Suppressor macrophage treated with lipopolysaccharide for 4 hours (primary cell): ENCODE measurements around the gene RPTOR.

ENCODE experiments used
- DNase-seq: peaks from one replicate; pipeline ENCODE4 v3.0.0-alpha.2; 2020

Gene RPTOR

DNA sequence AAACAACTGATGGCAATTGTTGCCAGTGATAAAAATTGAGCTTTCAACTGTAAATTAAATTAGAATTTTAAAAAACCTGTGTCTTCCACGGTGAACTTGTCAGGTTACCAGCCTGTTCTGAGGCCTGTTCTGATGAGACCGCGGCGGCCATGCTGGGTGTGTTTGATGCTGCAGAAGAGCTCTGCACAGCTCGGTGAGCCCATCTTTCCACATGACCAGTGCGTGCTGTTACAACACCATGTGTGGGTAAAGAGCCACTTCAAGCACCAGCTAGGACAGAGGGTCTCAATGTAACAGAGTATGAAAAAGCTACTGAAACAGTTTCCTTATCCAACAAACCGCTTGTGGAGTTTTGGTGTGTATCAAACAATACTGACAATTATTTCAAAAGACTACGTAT, 48.5 kb downstream of the RPTOR start:
- DNase-seq = no peak

DNA sequence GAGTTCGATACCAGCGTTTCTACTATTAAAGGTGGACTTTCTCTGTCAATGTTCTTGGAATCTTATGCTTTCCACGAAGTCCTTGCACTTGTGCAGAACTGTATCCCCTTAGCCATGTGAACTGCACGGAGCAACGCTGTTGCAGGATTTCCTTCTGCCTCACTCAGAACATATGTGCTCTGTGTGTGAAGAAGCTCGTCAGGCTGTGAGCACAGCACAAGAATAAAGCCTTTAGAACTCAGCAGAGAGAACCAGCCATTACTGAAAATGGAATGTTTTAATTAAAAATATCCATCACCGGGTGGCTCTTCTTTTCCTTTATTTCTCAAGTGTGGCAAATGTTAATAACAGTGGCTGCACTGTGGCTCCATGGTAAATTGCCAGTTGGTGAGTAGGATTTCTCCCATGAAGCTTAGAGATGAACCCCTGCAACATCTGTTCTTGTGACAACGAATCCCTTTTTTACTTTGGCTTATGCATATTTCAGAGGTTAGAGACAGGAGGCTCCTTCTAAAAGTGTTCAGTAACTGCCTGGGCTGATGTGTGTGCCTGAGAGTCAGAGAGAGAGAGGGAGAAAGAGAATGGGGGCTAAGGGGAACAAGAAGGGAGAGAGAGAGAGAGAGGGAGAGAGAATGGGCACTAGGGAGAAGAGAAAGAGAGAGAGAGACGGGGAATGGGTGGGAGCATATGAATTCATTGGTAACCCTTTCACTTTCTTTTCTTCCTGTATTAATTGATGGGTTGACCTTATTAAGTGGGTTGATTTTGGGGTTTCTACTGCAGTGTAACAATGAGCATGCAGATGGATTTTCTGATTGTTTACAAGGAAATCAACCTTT, 50.0 kb downstream of the RPTOR start:
- no peak for DNase-seq

DNA sequence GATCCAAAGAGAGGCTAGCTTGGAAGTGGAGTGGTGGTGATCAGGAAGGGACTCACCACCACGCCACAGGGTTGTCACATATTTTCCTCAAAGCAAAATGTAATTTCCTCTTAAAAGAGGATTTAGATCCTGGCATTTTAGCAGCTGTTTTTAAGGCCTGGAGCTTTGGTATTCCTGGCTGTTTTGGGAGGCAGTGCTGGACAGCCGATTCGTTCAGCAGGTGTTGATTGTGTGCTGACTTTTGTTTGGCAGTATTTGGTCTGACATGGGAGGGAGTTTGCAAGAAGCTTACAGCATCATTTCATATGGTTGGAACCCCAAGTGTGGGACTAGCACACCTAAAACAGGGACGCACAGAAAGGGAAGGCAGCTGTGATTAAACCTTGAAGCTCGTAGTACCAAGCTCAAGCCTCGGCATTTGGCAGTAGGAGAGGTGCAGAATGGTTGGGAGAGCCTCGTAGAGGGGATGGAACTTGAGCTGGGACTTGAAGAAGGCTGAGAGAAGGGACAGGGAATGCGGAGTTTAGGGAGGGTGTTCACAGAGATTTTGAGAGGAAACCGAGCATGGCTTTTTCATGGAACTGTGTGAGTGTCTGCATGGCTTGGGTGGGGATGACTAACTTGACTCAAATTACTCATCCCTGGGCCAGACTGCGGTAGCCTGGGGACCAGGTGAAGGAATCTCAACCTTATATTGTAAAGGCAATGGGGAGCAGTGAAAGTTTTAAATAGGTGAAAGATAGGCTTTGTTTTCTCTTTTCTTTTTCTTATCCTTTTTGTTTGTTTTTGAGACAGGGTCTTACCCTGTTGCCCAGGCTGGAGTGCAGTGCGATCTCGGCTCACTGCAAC, 52.3 kb downstream of the RPTOR start:
- DNase-seq = no peak

DNA sequence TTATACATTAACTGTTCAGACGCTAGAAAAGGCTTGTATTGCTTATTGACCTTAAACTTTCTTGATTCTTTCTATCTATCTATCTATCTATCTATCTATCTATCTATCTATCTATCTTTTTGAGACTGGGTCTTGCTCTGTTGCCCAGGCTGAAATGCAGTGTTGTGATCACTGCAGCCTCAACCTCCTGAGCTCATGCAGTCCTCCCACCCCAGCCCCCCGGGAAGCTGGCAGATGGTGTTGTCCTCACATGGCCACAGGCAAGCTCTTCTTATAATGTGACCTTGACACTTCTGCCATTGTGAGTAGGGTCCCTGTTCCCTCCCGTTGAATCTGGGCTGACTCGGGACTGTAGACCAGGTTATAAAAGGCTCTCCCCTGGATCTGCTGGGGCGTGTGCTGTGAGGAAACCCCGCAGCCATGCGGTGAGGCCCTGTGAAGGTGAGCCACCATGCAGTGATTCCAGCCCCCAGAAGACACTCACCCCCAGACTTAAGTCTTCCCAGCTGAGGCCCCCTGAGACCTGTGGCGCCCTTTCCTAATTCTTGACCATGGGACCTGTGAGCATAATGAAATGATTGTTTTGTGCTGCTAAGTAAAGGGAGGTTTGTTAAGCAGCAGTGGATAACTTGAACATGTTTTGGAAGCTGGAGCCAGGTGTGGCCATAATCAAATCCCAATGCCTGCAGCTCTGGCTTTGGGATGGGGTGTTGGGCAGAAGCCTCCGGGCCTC, 54.3 kb downstream of the RPTOR start:
- no peak for DNase-seq

DNA sequence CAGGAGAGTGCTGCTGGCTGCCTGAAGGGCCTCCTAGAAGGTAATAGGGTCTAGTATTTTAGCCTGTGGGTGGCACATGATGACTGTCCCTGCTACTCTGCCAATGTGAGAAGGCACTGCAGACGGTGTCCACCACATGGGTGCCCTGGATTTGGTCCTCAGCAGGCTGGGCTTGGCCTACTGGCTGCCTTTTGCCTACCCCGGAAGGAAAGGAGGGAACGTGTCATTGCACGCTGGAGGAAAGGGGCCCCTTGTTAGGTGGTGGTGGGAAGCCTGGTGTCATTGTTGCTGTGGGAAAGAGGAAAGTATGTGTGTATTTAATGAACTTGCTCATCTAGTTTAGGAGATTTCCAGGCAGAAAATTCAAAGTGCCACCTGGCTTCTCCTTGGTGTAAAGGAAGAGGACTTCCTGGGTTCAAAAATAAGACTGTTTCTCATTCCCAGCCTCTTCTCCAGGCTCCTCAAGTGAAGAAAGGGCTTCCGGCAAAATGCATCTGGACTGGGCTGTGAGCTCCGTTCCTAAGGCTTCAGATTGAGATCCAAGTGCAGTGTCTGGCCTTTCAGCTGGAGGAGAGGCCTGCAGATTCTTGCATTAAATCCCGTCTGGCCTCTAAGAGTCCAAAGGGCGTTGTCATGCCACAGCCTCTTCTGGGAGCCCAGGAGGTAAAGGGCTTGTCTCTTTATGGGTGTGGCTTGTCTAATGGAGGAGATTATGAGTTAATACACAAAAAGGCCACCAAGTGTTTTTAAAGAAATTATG, 55.1 kb downstream of the RPTOR start:
- no peak for DNase-seq

DNA sequence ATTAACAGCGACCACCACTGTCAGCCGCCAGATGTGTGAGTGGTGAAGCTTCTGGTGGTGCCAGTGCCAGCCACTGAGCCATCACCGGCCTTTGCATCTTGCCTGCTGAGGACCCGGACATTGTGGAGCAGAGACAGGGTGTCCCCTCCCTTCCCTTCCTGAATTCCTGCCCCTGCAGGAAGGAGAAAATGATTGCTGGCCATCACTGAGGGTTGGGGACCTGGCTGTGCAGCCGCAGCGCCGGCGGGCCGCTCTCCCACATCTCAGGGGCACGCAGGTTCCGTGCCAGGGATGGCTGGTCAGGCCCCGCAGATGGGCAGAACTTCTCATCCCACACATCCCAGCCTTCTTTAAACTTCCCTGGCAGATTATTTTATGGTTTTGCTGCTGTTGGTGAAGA, 56.5 kb downstream of the RPTOR start:
- no peak for DNase-seq

DNA sequence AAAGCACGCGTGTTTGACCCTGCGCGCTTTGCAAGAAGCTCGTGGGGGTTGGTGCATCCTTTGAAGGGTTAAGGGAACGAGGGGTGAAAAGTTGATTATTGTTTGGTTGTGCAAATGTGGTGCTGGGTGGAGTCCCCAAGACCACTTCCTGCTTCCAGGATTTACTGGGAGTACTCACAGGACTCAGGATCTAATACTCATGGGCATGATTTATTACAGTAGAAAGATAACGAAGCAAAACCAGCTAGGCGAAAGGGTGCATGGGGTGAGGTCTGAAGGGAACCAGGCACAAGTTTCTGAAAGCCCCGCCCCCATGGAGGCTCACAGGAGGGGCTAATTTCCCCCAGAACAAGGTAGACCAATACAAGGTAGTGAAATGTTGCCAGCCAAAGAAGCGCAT, 58.8 kb downstream of the RPTOR start:
- no peak for DNase-seq

DNA sequence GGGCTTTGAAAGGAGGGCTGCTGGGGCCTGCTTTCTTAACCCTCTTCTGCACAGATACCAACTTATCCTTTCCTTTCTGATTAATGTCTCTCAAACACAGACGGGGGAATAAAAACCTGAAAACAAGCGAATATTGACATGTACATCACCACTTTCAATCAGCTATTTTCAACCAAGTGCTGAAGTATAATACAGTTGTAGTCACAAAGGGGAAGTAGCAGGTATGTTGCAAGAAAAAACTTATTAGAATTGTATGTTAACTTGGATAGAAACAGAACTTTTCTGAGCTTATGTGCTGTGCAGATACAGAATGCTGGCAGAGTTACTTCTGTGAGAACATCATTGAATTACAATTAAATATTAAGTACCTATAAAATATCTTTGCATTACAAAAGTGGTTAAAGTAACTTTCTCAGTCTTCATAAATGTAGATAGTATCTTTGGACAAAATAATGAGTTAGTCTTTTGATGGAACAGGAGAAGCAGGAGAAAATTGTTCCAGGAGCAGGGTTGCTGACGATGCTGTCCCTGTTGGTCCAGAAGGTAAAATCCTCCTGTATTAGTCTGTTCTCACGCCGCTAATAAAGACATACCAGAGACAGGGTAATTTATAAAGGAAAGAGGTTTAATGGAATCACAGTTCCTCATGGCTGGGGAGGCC, 59.5 kb downstream of the RPTOR start:
- DNase-seq = peak; percentile 47

DNA sequence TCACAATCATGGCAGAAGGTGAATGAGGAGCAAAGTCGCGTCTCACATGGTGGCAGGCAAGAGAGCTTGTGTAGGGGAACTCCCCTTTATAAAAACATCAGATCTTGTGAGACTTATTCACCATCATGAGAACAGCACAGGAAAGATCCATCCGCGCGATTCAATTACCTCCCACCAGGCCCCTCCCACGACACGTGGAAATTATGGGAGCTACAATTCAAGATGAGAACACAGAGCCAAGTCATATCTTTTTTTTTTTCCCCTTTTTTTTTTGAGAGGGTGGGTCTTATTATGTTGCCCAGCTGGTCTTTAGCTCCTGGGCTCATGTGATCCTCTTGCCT, 60.0 kb downstream of the RPTOR start:
- peak; percentile 48 for DNase-seq

DNA sequence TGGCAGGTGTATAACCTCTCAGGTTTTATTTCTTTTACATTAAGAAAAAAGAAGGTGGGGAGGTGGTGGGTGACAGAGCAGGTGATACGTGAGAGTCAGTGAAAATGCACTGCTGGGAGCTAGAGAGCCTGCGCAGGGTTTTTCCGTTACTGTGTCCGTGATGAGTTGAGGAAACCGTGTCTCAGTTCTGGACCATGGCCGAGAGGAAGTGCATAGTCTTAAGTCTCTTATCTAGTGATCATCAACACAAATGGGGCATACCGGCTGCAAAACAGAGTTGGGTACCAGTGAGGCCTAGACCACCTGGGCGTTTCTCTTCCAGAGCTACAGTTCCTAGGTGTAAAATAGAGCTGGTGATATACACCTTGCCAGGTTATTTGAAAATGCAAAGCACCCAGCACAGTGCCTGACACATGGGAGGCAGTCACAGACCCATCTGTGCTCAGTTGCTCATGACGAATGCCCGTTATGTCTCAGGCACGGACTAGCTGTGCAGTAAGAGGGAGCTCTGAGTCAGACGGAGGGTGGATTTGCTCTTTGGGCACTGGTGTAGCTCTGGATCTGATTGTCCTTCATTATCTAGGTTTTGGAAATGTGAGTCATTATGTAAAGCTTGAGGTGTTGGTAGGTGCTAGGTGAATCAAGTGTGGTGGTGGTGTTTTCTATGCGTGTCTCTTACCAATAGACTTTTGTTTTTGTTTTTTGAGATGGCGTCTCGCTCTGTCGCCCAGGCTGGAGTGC, 60.9 kb downstream of the RPTOR start:
- no peak for DNase-seq

DNA sequence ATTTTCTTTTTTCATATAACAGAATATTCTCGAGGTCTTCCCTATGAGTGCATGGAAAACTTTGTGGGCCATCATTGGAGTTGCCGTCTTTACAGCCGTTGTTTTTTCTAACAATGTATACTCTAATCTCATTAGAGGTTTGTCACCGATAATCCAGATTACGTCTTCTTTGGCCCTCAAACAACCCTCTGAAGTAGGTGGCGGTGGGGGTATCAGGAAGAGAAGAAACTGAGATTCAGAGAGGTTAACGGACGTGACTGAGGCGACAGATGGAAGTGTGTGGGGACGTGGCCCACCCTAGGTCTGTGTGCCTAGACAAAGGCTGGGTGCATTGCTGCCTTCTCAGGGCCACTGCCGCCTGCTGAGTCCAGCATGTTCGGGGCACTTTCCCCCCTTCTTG, 63.7 kb downstream of the RPTOR start:
- no peak for DNase-seq

DNA sequence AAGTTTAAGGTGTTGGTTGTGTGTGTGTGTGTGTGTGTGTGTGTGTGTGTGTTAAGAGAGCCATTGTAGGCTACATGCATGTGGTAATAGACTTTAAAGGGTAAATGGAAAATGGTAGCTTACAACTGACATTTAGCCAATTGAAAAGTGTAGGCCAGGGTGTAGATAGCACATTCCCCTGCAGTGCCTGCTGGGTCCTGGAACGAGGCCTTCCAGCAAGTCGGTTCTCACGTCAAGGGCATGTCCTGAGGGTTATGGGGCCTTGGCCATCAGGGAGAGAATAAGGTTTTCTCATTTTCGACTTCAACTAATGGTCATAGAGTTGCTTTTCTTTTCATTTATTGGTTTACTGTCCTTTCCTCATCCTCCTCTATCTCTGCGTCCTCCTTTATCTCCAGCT, 65.1 kb downstream of the RPTOR start:
- no peak for DNase-seq

DNA sequence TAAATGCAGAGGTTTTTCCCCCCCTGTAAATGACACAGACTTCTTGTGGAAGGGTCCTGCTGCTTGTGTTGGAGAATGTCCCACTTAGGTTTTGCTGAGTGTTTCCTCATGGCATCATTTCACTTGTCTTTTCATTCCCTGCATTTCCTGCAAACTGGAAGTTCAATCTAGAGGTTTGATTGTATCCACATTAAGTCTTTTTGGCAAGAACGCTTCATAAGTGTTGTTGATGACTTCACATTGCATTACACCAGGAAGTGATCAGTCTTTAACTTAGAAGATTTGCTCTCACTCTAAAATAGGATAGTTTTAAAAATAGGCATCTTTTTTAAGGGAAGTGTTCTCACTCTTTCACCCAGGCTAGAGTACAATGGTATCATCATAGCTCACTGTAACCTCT, 67.2 kb downstream of the RPTOR start:
- no peak for DNase-seq

DNA sequence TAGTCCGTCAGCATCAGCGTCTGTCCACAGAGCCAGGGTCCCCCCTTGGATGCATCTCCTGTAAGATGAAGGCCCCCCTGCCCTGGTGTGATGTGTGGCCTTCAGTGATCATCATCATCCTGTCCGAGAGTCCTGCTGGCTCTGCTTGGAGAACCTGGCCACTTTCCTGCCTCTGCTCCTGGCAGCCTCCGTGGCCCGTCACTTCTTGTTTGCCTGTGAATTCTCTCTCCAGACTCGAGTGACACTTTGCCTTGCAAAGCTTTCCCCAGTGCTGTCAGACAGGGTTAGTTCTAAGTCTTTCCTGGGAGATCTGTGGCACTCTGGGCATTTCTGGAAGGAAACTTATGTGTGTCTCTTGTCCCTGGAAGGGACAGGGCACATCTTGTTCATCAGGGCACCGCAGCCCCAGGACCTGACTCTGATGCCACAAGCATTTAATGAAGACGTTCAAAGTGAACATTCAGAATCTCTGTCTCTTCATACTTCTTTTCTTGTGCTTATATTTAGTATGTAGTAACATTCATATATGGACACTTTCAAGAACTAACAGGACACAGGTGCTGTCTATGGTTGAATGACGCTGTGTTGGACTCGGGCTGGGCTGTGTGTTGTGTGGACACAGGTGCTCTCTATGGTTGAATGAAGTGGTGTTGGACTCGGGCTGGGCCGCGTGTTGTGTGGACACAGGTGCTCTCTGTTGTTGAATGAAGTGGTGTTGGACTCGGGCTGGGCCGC, 68.5 kb downstream of the RPTOR start:
- DNase-seq = no peak

DNA sequence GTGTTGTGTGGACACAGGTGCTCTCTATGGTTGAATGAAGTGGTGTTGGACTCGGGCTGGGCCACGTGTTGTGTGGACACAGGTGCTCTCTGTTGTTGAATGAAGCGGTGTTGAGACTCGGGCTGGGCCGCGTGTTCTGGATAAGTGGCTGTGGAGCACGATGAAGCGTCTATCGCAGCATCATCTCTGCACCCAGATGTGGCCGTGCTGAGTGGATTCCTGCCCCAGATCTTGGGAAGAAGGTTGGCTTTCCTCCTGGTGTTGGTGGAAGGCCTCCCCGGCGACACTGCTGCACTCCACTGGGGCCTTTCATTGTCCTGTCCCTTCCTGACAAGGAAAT, 69.1 kb downstream of the RPTOR start:
- no peak for DNase-seq

DNA sequence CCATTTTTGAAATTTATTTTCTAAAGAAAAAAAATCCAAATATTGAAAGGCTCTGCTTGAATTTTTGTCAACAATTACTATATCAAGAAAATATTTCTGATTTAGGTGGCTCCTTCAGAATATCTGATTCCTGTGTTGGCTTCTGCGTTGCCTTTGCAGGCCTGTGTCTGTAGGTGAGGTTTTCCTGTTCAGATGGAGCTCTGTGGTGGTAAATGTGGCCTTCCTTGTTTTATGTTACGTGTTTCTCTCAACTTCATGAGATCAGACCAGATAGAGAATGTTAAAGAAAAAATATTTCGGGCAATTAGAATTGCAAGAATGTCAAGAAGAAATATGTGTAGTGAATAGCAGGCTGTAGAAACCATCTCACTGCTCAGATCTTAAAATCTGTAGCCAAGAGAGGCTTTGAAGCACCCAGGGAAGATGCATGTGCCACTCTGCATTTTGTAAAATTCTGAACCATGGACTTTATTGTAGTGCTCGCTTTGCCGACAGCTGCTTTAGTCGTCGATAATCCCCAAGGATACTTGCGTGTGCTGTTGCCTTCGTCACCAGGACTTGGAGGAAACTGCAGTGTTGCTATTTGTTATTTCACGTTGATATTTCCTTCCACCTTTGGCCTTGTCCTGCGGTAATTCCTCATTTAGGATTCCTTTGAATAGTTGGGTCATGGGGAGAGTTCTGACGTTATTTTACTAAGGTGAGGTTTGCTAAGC, 69.9 kb downstream of the RPTOR start:
- DNase-seq = no peak

DNA sequence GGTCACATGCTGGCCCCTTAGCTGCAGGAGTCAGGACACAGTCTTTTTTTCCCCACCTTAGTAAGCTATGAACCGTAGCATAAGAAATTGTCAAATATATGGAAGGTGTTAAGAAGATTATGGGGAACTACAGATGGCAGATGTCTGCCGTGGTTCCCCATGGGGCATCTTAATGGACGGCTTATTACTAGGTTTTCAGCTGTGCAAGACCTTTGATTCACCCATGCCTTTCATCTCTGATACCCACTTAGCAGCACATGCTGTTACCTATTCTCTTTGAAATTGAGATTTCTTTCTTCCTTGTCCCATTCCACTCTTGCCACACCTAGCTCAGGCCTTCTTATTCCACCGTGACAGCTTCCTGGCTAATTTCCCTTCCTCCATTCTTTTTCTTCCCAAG, 70.7 kb downstream of the RPTOR start:
- DNase-seq = no peak

DNA sequence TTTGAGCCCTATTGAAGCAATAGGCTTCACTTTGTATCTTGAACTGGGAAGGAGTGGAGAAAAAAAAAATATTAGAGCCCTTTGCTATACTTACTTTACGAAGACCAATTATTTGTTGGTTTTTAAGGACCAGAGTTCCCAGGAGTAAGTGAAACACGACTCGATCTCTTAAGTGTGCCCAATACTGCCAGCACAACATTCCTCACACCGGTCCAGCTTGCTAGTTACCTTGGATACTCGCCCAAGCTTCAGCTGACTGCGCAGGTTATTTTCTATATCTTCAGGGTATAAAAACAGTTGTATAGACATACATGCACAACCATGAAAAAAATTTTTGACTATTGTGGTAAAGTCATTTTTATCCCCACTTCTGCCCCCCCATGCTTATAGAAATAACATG, 72.1 kb downstream of the RPTOR start:
- no peak for DNase-seq

DNA sequence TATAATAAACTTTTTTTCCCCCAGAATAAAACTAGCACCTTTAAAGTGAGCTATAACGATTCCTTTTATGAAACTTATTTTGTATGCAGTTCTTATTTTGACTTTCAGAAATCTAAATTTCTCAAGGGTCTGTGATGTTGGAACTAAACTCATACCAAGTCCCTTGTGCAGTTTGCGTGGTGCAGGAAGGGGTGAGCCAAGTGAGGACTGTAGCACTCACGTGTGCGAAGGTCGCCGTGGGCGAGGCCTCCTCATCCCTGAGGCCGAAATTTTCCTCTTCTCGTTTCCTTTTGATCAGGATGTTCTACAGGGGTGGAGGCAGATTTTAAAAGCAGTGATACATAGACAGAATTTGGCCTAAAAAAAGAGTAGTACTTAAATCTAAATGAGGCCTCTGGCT, 73.7 kb downstream of the RPTOR start:
- no peak for DNase-seq

DNA sequence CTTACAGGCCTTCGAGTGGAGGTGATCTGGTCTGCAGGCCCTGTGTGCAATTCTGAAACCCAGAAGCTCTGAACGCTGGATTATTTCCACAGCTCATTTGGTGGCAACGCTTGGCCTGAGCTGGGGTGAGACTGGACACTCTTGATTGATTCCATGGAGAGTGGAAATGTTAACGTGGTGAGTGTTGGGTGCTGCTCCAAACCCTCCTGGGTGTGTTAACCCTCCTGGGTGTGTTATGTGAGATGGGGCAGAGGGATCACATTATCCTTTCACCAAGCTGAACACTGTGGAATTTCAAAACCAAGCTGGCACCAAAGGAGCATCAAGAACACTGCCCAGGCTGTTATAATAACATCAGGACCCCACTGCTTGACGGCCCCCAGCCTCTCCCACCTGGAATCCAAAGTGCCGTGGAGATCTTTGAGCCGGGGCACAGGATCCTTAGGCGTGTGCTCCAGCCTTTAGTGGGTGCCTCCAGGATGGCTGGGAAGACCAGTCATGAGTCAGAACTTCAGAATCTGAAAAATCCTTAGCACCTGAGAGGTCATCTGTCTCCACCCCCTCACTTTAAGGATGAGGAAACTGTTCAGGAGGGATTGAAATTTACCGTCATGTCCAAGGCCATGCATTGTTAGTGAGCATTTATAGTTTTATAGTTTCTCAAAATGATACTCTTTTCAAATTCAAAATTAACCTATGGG, 75.0 kb downstream of the RPTOR start:
- DNase-seq = no peak
